IPS-11a (cell line): ENCODE measurements around the gene UVRAG.
"Not testable (repeated sequence)": the region's sequence is repeated elsewhere in the genome, so short reads cannot be mapped to it uniquely, and the experiment has no call there.

ENCODE experiments used
- H3K4me3 ChIP-seq: one replicate; pipeline ENCODE4 v1.5.1; 2013; ENCODE audit warnings: low read depth, low read length, control low read depth

UVRAG gene

DNA sequence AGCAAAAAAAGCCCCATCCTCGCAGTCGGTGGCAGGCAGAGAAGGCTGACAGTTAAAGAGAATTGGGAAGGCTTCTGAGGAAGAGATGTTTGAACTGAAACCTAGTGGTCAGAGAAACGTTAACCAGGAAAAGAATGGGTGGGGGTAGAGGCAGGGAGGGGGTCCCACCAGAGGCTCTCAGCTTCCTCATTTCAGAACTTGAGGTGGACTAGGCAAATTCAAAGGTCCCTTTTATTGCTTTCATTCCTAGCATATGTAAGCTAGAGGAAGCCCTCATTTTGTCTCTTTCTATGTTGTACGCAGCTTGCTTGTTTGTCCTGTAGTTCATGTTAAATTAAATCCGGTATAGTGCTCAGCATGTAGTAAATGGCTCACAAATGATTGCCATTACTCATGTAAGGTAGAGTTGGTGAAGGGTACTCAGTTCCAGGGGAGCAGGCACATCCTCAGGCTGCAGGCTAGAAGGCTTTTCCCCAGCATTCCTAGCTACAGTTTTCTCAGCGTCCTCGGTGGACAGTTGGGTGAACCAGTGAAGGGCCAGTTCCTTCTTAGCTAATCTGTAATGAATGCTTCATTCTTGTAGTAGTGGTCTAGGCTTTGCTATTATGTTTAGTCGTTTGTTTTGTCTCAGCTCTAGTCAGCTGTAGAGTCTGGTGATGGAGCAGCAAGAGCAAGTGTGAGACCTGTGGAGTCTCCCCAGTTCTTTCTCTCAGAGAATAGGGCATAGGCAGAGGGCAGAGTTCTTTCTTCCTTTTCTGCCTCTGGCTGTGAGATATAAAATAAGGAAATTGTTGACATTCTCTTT, 58.6 kb downstream of the UVRAG start:
- H3K4me3 ChIP-seq, result no peak overlapping the region

DNA sequence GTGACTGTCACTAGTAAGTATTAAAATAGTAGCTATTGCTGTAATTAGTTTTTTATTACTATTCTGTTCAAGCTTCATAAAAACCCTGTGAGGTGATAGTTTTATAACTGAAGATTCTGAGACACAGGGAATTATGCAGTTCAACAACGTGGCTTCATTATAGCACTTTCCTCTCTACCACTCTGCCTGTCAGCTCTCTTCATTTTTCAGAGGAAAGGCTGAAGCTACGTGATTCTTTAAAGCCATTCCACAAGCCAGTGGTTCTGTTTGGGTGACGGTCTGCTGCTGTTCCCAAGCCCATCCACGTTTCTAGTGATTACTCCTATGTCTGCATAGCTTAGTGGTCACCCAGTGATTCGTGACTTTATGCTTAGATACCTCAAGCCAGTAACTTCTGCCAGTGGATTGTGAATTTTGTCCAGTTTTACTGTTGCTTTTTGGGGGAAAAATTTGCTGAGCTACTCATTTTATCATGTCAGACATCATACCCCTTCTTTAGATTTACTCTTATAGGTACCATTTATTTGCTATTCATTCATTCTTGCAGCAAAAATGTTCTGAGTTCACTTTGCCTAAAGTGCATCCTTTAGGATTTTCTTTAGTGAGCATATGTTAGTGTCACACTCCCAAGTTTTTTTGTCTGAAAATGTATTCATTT, 59.8 kb downstream of the UVRAG start:
- H3K4me3 ChIP-seq, result no peak overlapping the region

DNA sequence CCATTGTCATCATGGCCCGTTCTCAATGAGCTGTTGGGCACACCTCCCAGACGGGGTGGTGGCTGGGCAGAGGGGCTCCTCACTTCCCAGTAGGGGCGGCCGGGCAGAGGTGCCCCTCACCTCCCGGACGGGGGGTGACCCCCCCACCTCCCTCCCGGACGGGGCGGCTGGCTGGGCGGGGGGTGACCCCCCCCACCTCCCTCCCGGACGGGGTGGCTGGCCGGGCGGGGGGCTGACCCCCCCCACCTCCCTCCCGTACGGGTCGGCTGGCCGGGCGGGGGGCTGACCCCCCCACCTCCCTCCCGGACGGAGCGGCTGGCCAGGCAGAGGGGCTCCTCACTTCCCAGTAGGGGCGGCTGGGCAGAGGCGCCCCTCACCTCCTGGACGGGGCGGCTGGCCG, 62.3 kb downstream of the UVRAG start:
- H3K4me3 ChIP-seq, result not testable (repeated sequence)

DNA sequence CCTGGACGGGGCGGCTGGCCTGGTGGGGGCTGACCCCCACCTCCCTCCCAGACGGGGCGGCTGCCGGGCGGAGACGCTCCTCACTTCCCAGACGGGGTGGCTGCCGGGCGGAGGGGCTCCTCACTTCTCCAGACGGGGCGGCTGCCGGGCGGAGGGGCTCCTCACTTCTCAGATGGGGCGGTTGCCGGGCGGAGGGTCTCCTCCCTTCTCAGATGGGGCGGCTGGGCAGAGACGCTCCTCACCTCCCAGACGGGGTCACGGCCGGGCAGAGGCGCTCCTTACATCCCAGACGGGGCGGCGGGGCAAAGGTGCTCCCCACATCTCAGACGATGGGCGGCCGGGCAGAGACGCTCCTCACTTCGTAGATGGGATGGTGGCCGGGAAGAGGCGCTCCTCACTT, 62.9 kb downstream of the UVRAG start:
- not testable (repeated sequence) for H3K4me3 ChIP-seq

DNA sequence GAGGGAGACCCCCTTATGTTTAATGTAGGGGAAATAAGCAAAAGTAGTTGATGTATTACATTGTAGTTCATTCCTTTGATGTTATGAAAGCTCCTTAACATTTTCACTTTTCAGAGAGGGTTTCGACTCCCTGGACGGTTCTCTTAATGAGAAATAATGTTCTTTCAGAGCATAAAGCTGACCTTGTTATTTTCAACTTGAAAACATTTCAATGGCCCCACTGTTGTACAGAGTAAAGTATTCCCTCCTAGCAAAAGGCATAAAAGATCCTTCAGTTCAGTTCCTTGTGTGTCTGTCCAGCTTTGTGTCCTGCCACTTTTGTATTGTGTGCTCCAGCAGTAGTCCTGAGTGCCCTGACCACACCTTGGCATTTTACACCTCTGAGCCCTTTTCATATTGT, 63.9 kb downstream of the UVRAG start:
- no peak overlapping the region for H3K4me3 ChIP-seq

DNA sequence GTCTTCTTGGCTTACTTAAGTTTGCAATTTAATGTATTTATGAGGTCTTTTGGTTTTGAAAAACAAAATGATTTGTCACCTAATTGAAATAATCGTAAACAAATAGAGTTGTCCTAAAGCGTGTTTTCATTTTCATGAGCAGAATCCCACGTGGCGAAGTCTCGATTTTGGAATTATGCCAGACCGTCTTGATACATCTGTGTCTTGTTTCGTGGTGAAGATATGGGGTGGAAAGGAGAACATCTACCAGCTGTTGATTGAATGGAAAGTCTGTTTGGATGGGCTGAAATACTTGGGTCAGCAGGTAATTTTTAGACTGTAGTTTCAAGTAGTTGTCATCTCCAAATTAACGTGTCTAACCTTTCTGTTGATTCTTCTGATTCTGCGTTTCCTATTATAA, 64.7 kb downstream of the UVRAG start:
- H3K4me3 ChIP-seq, result no peak overlapping the region

DNA sequence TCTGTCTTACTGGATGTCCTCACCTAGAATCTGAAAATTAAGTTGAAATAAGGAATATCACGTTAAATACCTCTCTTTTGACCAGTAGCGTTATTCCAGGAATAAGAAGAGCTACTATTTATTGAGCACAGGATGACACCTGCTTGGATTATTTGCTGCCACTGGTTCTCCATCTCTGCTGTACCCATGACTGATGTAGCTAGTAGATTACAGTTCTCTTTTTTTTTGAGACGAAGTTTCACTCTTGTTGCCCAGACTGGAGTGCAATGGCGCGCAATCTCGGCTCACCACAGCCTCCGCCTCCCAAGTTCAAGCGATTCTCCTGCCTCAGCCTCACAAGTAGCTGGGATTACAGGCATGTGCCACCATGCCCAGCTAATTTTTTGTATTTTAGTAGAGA, 65.3 kb downstream of the UVRAG start:
- H3K4me3 ChIP-seq, result not testable (repeated sequence)

DNA sequence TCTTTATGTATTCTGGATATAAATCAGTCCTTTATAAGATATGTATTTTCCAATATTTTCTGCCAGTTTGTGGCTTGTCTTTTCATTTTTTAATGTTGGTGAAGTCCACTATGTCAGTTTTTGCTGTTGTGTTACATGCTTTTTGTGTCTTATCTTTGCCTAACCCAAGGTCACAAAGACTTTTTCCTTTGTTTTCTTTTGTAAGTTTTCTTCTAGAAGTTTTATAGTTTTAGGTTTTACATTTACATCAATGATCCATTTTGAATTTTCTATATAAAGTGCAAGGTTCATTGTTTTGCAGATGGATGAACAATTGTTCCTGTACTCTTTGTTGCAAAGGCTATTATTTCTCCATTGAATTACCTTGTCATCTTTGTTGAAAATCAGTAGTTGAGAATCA, 69.3 kb downstream of the UVRAG start:
- H3K4me3 ChIP-seq, result no peak overlapping the region

DNA sequence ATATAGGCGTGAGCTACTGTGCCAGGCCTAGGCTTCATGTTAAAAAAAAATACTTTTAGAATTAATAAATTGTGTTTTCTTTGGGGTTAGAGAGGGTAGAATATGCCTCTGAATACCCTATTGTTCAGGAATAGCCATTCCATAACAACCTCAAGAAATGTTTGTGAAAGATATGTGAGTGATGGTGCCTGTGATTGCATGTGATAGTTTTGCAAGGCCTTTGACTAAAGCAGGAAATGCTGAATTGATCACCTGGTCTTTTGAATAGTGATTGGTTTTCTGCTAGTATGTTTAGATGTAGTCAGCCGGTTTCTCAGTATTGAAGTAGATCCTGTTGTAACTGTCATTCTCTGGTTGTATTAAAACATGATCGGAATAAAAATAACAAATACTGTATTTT, 73.4 kb downstream of the UVRAG start:
- H3K4me3 ChIP-seq, result no peak overlapping the region

DNA sequence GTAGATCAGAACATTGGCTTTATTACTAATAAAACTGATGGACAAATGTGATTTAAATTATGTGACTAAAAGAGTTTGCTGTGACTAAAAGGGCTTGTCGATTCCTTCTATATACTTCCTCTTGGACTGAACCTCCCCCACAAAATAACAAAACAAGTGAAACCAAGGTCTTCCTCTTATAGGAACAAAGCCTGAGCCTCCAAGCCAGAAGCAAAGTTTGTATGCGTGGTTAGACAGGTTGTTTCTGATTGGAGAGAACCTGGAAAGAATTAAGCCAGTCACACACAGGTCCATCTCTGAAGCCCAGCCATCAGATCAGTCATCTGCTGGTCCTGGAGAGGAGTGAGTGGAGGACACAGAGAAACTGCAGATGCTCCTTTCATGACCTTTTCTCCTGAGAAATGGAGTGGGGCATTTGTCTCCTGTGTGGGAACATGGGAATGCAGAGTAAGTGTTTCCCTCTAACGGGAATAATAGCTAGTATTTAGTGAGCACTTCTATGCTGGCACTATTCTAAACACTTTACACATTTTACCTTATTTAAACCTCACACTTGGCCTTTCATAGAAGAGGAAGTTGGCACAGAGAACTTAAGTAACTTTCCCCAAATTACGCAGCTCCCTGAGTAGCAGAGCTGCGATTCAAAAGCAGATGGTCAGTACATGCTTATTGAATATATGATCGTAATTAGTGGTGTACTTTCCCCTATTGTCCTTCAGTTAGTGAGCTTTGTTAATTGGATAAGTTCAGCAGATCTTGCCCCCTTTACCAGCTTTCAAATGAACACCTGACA, 77.1 kb downstream of the UVRAG start:
- no peak overlapping the region for H3K4me3 ChIP-seq

DNA sequence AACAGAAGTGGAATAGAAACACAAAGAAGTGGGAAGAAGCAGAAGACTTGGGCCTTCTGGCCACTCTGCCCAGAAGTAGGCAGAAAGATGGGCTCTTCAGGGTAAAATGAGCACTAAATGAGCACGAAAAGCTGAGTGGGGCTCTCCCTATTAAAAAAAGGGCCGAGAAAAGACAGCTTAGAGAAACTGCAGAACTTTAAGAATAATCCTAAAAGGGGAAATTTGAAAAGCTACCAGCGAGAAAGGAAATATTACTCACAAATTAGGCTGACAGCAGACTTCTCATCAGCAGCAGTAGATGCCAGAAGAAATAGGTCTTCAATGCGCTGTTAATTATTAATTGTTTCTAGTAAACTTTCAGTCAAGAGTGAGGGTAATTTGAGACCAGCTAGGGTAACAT, 78.2 kb downstream of the UVRAG start:
- H3K4me3 ChIP-seq, result no peak overlapping the region

DNA sequence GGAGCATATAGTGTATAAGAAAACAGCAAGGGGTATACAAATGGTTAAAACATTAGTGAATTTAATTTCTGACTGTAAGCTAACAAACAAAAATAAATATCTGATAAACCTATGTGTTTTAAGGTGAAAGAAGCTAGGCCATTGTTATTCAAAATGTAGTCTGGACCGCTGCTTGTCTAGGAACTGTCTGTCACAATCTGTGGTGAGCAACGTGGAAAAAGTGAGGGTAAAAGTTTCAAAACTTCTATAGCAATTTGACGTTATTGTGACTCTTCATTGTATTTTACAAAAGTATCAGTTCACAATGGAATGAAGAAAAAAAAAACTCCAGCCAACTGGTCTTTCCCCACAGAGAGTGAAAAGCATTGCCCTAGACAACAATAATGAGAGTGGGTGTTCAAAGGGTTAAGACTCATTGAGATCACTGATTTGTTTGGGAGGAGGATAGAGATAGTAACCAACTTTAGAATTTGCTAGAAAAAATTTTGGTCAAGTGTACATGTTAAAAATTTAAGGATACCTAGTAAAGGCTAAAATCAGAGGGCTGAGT, 79.1 kb downstream of the UVRAG start:
- H3K4me3 ChIP-seq, result no peak overlapping the region

DNA sequence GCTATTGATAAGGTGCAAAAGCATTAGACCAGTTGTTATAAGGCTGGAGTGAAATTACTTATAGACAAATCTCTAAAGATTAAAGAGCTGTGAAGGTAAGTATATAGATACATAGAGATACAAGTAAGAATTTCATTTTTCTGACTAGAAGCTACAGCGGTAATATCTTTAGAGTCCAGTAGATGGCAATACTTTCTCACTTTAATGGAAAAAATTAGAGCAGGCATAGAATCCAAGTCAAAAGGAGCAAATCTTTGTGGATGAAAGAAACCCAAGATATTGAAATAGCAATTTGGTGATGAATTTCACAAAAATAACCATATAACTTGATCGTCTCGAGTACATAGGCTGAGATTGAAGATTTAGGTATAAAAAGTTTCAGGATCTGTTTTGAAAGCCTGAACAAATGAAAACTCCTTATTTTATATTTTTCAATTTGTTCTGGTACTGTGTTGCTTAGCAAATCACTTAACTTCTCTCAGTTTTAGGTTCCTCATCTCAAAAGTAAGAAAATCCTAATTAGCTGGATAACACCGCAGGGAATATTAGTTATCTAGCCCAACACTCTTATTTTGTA, 81.9 kb downstream of the UVRAG start:
- H3K4me3 ChIP-seq, result no peak overlapping the region

DNA sequence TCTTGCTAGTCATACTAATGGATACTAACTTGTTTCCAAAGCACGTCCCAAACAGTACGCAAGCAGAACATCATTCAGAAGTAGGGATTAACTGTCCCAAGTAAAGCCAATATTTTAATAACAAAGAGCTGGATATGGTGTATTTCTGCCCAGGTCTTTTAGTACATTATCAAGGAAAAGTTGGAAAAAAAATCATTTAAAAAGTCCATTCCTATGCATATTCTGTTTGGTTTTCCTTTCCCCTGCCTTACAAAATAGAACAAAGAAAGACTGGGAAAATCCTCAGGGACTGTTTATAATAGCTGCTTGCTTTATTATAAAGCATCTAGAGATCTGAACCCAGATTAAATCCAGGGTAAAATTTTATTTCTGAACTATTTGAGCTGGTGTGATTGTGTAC, 83.9 kb downstream of the UVRAG start:
- H3K4me3 ChIP-seq, result no peak overlapping the region

DNA sequence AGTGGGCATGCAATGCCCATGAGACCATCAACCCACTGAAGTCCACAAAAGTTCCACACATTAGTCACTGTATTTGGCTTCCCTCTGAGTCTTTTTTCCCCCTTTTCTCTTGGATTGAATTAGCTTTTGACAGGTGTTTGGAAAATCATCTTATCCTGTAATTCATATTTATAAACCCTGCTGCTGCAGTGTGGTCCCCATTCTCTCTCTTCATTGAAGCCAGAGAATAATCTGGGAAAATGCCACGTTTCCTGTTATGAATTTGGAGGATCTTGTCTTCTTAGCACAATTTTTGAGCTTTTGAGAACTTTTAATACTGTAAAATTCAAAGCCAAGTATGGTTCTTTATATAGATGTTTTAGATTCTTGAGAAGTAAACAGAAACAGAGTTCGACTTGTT, 84.8 kb downstream of the UVRAG start:
- no peak overlapping the region for H3K4me3 ChIP-seq

DNA sequence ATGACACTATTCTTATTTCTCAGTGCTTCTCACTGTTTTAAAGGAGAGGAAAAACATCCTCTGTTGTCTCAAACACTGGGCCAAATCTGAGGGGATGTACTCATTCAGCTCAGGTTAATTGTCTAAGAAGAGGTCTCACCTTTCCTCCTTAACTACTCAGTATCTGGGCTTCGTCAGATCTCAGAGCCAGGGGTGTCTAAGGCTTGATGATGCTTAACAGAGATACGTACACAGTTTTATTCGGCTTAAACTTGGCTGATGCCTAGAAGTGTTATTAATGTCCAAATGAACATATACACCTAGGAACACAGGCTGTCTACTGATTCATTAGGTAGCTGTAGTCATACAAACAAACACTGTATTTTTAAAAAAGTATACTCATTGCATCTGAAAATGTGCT, 85.8 kb downstream of the UVRAG start:
- no peak overlapping the region for H3K4me3 ChIP-seq

DNA sequence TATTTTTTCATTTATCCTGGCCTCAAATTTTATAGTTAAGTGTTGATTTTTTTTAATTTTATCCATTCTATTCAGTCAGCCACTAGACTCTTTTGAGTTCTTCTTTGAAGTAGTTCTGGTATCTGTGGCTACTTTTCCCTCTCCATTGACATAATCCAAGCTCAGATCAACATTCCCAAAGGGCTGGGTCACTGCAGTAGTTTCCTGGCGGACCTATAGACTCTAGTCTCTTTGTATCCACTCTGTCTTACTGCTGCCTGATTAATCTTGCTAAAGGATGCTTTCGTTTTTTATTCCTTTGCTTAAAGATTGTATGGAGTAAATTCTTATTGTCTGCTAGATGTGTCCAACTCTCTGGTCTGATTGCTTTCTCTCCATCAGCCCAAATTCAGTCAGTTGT, 87.6 kb downstream of the UVRAG start:
- no peak overlapping the region for H3K4me3 ChIP-seq

DNA sequence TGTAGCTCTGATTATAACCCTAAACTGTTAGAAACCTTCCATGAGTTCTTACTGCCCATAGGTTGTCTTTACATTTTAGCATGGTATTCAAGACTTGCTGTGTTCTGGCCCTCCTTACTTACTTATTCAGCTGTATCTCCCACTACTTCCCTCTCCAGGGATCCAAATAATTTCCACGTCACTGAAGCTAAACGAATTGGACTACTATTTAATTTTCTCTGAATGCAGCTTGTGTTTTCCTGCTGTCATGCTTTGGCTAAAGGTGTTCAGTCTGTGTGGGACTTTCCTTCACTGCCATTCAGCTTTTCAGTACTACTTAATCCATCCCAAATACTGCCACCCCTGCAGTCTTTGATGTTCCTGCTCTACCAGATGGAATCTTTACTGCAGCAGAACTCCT, 88.3 kb downstream of the UVRAG start:
- H3K4me3 ChIP-seq, result no peak overlapping the region

DNA sequence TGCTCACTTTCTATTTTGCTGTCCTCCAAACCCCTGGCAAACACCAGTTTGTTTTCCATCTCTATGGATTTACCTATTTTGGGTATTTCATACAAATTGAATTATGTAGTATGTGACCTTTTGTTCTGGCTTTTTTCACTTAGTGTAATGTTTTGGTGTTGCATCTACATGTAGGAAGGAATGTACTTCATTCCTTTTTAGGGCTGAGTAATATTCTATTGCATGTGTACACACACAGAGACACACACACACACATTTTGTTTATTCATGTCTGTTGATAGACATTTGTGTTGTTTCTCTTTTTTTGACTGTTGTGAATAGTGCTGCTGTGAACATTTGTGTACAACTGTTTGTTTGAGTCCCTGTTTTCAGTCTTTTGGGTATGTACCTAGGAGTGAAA, 90.4 kb downstream of the UVRAG start:
- no peak overlapping the region for H3K4me3 ChIP-seq

DNA sequence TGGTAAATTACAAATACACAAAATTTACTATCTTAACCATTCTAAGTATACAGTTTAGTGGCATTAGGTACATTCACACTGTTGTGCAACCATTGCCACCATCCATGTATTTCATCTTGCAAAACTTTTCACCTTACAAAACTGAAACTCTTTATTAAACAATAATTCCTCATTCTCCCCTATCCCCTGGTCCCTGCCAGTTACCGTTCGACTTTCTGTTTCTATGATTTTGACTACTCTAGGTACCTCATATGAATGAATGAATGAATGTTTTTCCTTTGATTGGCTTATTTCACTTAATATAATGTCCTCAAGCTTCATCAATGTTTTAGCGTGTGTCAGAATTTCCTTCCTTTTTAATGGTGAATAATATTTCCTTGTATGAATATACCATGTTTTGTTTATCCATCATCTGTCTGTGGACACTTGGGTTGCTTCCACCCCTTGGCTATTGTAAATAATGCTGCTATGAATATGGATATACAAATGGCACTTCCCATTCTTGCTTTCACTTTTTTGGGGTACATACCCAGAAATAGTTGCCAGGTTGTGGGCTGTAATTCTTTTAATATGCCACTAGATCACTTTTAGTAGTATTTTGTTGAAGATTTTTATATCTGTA, 93.0 kb downstream of the UVRAG start:
- no peak overlapping the region for H3K4me3 ChIP-seq
